Epithelial cell of proximal tubule (primary cell): ENCODE data around the gene TIMM13. TPM values are rescaled to one million over a fixed set of nuclear protein-coding genes. Genes with fewer than 3 reads are reported as not detected.
"Not testable (repeated sequence)": the region's sequence is repeated elsewhere in the genome, so short reads cannot be mapped to it uniquely, and the experiment has no call there.

Source experiments
- DNase-seq: peaks from one replicate; pipeline ENCODE4 v3.0.0-alpha.2; 2011; ENCODE audit warnings: low read depth
- H3K4me3 ChIP-seq: 2 replicates; pipeline ENCODE4 v1.5.1; 2011; ENCODE audit warnings: low read depth, mild to moderate bottlenecking, low read length
- total RNA-seq: library from RNA; depleted of rRNA; stranded (reverse); fragments of >200 nt; gene quantifications from 2 replicates; pipeline ENCODE4 v1.2.3, GENCODE V29; 2015
- TF ChIP-seq, protein P1 (sequence below): conservative IDR thresholded peaks from 2 replicates; pipeline ENCODE4 v1.5.1; 2012; ENCODE audit warnings: low read depth, mild to moderate bottlenecking, low read length

The TIMM13 gene
- total RNA-seq, result 100 and 118 TPM in 2 replicates

DNA sequence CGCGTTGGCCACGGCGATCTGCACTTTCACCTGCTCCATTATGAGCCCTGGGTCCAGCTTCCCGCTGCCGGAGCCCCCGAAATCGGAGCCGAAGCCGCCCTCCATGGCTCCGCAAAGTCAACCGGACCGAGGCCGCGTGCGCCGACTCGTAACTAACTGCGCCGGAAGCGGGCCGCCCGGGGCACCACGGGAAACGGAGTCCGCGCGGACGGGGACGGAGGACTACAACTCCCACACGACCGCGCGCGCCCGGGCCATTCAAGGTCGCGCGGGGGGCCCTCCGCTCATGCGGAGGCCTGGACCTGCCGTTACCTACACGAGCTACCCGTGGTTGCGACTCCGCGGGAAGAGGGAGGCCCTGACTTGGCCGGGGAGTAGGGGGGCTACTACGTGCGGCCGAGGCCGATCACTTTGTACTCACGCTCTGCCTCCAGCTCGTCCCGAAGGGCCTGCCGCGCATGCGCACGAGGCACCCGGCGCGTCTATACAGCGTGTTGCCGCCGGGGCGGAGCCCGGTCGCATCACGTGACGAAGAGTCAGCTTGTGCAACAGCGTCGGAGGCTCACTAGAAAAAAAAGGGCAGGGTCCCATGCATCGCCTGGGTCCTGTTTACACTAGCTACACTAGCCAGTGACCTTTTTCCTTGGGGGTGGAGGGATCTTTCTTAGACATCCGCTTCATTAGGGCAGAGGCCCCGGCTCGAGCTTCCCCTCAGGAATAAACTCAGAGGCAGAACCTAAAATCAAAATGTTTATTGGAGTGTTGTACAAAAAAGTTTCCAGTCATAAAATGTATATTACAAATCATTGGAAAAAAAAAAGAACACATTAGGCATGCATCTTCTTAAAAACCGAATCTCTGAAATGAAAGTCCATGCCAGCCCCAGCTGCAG is at the start of gene TIMM13:
Gene TIMM13, minus strand, starts transcription at position 158 of the 892 bp plus-strand sequence. Its CDS starts 53 bp downstream, at position 105.
- peak within 1 kb of the TSS; percentile 75 for H3K4me3 ChIP-seq
- peak; percentile 41 for DNase-seq

DNA sequence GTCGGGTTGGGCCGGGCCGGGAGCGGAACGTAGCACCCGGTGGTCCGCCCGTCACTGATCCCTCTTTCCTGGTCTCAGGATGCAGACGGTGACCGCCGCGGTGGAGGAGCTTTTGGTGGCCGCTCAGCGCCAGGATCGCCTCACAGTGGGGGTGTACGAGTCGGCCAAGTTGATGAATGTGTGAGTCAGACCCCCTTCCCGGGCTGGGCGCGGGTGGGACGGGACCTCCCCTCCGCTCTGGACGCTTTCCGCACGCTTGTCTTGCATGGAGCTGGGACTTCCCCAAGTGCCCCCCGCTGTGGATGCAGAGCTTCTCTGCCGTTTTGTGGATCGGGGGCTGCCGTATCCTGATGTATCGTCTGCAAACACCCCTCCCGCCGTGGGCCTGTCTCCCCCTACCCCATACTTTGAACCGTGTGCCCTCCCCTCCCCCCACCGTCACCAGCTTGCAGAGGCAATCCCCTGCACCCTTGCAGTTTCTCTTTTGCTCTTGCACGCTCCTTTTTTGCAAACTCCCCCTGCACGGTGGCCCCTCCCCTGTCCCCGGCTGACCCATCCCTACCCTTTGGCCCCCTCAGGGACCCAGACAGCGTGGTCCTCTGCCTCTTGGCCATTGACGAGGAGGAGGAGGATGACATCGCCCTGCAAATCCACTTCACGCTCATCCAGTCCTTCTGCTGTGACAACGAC is 49.2 kb upstream of the TIMM13 start:
- DNase-seq, result no peak
- peak overlapping the region; percentile 92 for H3K4me3 ChIP-seq
- TF ChIP-seq, protein P1, sequence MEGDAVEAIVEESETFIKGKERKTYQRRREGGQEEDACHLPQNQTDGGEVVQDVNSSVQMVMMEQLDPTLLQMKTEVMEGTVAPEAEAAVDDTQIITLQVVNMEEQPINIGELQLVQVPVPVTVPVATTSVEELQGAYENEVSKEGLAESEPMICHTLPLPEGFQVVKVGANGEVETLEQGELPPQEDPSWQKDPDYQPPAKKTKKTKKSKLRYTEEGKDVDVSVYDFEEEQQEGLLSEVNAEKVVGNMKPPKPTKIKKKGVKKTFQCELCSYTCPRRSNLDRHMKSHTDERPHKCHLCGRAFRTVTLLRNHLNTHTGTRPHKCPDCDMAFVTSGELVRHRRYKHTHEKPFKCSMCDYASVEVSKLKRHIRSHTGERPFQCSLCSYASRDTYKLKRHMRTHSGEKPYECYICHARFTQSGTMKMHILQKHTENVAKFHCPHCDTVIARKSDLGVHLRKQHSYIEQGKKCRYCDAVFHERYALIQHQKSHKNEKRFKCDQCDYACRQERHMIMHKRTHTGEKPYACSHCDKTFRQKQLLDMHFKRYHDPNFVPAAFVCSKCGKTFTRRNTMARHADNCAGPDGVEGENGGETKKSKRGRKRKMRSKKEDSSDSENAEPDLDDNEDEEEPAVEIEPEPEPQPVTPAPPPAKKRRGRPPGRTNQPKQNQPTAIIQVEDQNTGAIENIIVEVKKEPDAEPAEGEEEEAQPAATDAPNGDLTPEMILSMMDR, result no peak

More for the DNA sequence above, at the start of gene TIMM13:
- TF ChIP-seq, protein P1, result no peak

DNA sequence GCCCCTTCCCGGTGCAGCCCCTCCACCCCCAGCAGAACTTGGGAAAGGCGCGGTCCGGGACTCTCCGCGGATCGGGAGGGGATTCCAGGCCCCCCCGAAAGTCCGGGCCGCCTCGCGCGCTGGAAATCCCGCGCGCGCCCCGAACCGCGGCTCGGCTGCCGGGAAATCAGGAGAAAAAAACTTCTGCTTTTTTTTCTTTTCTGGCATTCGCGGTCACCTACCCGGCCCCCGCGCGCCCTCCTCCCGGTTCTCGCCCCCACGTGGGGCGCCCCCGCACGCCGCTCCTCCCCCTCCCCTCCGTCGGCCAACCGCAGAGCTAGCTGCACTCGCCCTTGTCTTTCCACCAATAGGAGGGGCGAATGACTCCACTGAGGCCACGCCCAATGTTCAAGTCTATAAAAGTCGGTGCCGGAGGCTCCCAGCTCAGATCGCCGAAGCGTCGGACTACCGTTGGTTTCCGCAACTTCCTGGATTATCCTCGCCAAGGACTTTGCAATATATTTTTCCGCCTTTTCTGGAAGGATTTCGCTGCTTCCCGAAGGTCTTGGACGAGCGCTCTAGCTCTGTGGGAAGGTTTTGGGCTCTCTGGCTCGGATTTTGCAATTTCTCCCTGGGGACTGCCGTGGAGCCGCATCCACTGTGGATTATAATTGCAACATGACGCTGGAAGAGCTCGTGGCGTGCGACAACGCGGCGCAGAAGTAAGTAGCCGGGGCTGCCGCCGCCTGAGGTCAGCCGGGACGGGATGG is 48.5 kb upstream of the TIMM13 start, which contains the start of gene GADD45B:
Gene GADD45B, plus strand, starts transcription at position 426 of the 749 bp plus-strand sequence. Its CDS starts 232 bp downstream, at position 658.
- TF ChIP-seq, protein P1, result no peak
- peak within 1 kb of the TSS; percentile 92 for H3K4me3 ChIP-seq
- peak; percentile 82 for DNase-seq

DNA sequence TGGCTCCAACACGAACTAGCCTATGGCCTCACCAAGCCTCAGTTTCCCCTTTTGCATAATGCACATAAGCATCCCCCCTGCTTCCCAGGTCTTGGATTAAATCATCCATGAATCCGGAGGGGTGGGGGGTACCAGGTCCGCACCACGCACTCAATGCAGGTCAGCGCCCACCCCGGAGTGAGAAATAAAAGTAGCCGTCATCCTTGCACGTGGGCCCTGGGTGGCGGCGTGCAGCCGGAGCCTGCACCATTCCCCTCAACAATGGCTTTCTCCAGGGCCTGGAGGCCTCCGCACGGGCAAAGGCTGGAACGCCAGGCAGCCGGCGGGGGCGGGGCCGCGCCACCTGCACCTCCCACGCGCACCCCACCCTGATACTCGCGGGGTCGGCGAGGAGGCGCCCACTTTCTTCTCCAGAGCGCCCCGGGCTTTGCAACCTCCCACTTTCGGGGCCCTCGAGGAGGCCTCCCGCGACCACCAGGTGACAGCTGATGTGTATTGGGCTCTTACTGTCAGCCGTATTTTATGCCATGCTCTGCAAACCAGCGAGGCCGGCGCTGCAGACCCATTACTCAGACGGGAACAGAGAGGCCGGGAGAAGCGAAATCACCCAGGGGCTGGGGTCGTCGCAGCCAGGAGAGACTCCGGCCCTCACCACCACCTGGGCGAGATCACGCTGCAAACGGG is 47.8 kb upstream of the TIMM13 start:
- no peak for DNase-seq
- TF ChIP-seq, protein P1, result no peak
- H3K4me3 ChIP-seq, result peak overlapping the region; percentile 92

DNA sequence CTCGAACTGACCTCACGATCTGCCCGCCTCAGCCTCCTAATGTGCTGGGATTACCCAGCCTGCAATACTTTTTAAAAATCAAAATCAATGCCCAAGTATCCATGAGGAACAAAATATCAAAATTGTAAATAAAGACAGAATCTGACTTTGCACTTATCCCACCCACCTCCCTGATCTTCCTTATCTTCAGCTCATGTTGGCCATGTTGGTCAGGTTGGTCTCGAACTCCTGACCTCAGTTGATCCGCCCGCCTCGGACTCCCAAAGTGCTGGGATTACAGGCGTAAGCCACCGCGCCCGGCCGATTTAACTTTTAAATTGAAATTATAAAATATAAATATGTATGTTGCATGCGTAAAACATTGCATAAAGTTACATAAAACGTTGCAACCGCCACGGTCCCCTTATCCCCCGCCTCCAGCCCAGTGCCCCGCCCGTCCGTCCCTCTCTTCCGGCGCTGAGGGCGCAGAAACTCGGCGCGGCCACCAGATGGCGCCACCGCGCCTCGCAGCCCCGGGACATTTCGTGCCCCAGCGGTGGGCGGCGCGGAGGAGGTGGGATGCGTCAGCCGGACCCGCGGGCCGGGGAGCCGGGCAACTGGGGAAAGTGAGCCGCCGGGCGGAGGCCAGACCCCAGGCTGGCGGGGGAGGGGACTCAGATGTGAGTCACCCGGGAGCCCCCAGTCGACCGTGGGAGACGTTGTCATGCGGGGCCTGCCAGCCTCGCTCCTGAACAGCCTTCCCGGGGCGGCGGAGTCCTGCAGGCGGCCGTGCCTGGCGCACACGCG is 47.0 kb upstream of the TIMM13 start:
- peak overlapping the region; percentile 92 for H3K4me3 ChIP-seq
- TF ChIP-seq, protein P1, result peak; percentile 77
- DNase-seq, result no peak

DNA sequence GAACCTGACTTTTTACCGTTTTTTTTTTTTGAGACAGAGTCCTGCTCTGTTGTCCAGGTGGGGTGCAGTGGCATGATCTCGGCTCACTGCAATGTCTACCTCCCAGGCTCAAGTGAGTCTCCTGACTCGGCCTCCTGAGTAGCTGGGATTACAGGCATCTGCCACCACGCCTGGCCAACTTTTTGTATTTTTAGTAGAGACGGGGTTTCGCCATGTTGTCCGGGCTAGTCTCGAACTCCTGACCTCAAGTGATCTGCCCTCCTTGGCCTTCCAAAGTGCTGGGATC is 42.5 kb upstream of the TIMM13 start:
- not testable (repeated sequence) for H3K4me3 ChIP-seq, DNase-seq
